Stimulated activated CD4-positive, alpha-beta T cell treated with anti-CD3 and anti-CD28 coated beads, Interleukin-12 subunit alpha, Interleukin-12 subunit beta, amount 100 ng/mL, for 4 hours (primary cell): ENCODE measurements around the gene PHF24.
"Not testable (repeated sequence)": the region's sequence is repeated elsewhere in the genome, so short reads cannot be mapped to it uniquely, and the experiment has no call there.

Experiments used
- DNase-seq: peaks from one replicate; pipeline ENCODE4 v3.0.0-alpha.2; 2020

Gene PHF24

DNA sequence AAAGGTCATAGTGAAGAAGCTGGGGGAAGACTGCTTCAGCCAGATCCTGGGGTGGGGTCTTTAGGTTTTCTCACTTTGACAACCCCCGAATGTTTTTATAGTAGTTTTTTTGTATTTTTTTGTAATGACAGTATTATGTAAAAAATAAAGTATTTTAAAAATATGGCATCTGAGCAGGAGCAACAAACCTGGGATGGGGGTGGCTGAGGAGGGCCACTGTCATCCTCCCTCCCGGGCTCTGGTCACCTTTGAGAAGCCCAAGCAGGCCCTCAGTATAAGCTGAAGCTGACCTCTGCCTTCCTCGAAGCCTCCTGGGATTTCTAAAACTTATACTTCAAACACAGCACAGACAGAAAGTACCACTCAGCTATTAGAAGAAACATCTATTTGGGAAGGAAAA lies 40.2 kb downstream of the PHF24 start:
- DNase-seq: no peak

DNA sequence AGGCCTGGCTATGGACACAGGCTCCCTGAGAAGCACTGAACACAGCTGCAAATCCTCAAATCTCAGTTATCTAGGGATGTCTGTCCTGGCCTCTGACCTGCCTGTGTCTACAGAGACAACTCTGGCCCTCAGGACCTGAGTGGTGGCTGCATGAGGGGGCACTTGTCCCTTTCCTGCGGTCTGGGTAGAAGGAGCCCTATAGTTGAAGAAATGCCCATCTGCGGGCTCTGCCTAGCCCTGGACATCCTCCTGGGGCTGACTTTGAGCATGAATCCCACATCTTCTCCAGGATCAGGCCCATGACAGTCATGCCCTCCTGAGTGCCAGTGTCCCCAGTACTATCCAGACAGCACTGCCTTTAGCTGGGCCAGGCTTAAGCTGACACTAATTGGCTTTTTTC lies 41.5 kb downstream of the PHF24 start:
- no peak for DNase-seq

DNA sequence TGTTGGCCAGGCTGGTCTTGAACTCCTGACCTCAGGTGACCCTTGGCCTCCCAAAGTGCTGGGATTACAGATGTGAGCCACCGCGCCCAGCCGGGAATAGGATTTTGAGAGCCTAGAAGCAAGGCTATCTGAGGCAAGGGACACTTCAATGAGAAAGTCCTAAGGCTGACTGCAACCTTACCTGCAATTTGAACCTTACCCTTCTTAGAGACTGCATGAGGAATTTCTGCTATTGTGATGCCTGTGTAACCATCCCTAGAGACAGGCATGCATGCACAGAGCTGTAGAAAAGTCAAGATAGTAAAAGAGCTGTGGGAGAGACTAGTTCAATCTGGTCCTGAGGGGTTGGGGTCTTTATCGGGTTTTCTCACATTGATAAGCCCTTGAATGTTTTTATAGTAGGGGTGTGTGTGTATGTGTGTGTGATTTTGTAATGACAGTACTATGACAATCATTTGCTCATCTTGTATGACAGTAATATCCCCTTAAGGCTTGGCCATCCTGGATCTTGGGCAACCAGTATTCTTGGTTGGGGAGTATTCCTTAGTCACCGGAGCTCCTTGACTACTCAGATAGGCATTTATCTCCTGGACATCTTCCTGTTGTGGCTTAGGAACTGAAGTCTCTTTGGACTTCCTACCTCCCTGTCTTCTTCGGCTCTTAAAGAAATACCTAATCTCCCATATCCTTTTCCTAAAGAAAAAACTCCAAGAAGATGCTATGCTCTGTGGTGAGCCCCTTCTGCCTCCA lies 42.6 kb downstream of the PHF24 start:
- no peak for DNase-seq

DNA sequence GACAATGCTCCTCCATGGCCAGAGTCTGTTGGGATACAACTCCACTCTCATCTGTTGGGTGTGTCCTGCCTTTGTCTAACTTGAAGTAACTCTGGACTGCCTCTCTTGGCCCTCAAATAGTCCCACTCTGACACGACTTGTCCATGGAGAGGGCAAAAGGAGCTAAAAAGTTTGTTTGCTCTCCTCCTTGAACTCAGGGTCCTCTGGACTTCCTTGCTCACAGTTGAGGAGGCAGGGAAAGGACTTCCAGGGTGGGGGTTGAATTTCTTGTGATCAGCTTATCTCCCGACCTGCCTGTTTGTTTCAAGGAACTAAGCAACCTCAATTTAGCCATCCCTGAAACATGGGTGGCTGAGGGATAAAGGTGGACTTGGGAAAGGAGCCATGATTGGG lies 43.2 kb downstream of the PHF24 start:
- DNase-seq: no peak

DNA sequence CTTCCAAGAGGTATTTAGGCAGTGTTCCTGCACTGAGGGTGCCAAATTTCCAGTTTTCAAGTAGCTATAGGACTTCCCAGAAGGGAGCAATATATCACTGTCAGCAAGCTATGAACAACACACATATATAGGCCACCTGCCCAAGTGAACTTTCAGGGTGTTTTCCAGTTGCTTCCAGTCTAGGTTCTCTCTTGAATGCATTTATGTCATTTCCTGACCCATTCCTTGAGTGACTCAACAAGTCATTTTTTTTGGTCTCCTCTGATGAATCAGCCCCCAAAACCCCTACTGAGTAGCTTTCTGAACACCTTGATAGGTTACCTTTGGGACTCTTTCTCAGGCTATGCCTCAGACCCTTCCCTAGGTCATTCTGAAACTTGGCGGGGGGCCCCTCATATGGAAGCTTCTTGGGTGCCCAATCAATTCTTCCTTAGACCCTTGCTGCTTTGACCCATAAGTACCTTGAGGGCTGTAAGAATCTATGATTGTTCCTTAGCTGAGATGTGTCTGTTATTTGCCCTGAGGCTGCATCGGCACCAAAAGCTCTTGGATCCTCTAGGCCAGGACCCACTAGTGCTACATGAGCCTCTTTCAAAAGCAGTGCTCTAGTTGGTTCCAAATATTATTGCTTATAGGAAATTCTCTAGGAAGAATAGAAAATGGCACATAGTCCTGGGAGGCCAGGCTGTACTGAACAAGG lies 43.9 kb downstream of the PHF24 start:
- DNase-seq: no peak

DNA sequence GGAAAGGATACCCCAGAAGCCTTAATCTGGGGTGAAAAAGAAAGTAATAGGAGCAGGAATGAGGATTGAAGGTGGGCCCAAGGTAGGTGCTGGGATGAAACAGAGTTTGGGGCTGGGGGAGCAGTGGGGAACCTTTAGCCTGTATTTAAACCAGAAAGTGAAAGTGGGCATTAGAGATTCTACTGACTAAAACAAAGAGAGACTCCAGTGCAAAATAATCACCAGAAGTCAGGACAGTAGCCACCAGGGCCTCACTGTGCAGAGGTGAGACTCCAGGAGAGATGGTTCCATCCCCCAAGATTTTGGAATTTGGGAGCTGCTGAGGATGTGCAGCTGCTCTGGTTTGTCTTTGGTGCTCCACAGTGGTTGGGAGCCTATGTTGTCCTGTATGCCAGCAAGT lies 44.5 kb downstream of the PHF24 start:
- DNase-seq: no peak

DNA sequence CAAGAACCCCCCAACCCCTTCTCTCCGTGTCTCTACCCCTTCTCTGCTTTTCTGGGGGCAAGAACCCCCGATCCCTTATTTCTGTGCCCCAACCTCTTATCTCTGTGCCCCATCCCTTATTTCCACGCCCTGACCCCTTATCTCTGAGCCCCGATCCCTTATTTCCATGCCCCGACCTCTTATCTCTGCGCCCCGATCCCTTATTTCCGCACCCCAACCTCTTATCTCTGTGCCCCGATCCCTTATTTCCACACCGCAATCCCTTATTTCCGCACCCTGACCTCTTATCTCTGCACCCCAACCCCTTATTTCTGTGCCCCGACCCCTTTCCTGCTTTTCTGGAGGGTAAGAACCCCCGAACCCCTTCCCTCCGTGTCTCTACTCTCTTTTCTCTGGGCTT lies 46.2 kb downstream of the PHF24 start:
- DNase-seq: not testable (repeated sequence)

DNA sequence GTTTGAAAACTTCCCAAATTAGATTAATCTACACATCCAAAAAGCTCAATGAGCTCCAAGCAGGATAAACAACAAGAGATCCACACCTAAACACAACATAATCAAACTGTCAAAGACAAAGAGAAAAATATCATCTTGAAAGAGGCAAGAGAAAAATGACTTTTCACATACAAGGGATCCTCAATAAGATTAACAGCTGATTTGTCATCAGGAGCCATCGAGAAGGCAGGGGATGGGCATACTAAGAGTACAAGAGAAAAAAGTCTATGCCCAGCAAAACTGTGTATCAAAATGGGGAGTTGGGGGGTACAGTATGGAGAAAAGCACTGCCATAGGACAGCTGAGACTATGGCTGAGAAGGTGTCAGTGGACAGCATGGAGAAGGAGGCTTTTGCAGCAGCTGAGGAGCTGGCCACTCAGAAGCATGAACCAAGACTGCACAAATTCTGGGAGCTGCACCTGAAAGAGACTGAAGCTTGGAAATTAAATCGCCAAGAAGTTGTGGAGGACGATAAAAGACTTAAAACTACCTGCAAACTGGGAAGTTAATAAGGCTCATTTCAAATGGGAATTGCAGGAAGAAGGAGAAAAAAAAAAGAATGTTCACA lies 52.4 kb downstream of the PHF24 start:
- no peak for DNase-seq

DNA sequence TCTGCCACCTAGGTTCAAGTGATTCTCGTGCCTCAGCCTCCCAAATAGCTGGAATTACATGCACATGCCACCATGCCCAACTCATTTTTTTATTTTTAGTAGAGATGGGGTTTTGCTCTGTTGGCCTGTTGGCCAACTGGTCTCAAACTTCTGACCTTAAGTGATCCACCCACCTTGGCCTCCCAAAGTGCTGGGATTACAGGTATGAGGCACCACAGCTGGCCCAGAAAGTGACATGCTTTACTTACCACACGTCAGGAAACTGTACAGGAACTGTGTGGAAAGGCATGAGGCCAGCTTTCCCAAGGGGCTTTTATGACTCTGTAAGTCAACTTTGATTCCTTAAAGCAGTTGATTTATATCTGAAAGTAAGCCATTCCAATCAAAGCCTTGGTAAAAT lies 56.4 kb downstream of the PHF24 start:
- no peak for DNase-seq

DNA sequence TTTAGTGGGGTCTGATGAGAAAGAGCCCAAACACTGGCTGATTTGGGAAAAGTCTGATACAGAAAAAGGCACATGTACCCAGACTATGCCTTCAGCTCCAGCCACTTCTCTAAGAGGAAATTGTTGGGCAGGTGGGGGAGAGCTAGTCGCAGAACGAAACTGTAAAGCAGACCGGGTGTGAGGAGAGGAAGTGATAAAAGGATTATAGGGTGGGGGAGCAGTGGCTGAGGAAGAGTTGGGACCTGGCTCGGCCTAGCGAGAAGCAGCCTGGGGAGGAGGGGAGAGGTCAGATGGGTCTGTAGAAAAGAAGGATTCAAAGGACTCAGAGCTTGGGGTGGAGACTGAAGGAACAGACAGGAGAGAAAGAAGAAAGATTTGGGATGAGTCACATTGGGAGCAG lies 65.4 kb downstream of the PHF24 start:
- not testable (repeated sequence) for DNase-seq

DNA sequence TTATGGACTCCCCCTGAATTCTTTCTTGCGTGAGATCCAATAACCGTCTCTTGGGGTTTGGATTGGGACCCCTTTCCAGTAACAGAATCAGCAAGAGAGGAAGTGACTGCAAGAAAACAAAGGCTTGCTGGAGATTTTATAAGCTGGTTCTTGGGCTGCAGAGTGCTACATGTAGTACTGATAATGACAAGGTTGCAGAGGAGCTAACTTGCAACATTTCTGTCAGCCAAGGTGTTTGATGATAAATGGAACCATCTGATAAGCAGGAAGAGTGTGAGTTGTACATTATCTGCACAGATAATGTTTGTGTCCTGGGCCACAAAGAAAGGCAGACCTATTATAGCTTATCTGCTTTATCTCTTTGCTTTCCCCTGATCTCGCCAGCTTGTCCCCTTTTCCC lies 68.6 kb downstream of the PHF24 start:
- DNase-seq: no peak

DNA sequence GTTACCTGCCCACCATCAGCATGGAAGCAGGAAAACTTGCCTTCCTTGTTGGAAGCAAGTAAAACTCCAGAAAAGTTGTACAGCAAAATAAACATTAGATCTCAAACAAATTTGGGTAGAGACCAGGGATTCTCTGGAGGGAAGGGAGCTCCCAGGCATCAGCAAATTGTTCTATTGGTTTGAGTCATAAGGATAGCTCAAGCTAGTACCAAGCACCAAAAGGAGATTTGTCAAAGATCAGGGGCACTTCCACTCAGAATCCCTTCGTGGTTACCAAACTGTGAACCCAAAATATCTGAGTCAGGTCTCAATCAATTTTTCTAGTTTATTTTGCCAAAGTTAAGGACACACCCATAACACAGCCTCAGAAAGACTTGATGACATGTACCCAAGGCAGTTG lies 69.3 kb downstream of the PHF24 start:
- DNase-seq: no peak

DNA sequence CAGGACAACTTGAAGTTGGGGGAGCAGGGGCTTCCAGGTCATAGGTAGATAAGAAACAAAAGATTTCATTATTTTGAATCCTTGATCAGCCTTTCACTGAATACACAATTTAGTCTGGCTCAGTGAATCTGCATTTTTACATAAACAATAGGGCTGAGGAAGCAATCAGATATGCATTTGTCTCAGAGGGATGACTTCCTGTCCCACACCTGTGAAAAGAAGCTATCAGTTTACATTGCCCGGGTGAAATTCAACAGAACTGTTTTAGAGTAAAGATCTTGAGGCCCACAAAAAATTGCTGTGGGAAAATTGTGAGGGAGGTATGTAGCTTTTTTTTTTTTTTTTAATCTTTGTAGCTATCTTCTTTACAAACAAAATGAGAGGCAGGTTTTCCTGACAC lies 69.8 kb downstream of the PHF24 start:
- DNase-seq: no peak

DNA sequence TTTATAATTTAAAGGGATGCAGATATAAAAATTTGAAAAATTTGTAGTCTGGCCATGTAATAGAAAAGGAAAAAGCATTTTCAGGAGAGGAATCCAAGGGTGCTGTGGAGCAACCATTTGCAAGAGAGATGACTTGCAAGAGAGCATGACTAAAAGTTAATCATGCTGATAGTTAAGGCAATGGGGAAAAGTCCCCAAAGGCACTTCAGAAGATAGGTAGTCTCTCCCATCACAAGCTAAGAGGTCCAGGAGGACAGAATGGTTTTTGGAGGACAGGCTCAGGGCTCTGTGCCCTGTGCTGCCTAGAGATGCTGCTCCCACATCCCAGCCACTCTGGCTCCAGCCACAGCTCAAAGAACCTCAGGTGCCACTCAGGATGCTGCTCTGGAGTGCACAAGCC lies 70.3 kb downstream of the PHF24 start:
- DNase-seq: no peak

DNA sequence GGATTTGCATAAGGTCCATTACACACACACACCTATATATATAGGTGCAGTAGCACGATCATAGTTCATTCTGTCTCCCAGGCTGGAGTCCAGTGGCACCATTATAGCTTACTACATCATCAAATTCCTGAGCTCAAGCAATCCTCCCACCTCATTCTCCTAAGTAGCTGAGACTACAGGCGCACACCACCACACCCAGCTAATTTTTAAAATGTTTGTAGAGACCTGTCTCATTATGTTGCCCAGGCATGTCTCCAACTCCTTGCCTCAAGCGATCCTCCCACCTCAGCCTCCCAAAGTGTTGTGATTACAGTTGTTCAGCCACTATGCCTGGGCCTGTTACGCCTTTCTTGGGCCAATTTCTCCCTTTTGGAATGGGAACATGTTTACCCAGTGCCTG lies 71.2 kb downstream of the PHF24 start:
- DNase-seq: no peak

DNA sequence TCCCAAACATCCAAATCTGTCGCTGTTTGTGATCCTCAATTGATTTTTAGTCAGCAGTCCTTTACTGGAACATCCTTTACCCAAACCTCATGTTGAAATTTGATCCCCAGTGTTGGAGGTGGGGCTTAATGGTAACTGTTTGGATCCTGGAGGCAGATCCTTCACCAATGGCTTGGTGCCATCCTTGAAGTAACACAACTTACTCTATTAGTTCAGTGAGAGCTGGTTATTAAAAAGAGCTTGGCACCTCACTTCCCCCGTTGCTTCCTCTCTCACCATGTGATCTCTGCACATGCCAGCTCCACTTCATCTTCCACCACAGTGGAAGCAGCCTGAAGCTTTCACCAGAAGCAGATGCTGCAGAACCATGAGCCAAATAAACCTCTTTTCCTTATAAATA lies 71.8 kb downstream of the PHF24 start:
- no peak for DNase-seq
